Transverse colon (tissue), 4 donors: ENCODE results near the gene AMFR.

ENCODE experiments used
- CTCF ChIP-seq, 5 experiments: fragments of 200-600 bp in 3 of 5; fragments of 450-650 bp in 2 of 5; sonication (generic) in 3 of 5; IDR thresholded peaks; 1 replicate in 2 of 5; 2 replicates in 3 of 5; pipeline ENCODE4 v1.5.1; 2016 to 2017; ENCODE audit warnings: antibody characterized with exemption in 5 of 5, inconsistent platforms in 3 of 5, mild to moderate bottlenecking in 2 of 5, moderate library complexity in 1 of 5
- POLR2A ChIP-seq: fragments of 450-650 bp; IDR thresholded peaks from one replicate; pipeline ENCODE4 v1.6.1; 2016; ENCODE audit warnings: antibody characterized with exemption, mild to moderate bottlenecking, moderate library complexity
- POLR2AphosphoS5 ChIP-seq, 3 donors: sonication (generic); formaldehyde crosslinking; IDR thresholded peaks; one replicate each; pipeline ENCODE4 v1.6.1; 2016; ENCODE audit warnings: antibody characterized with exemption in 3 of 3

GRCh38 chr16:56419740-56420548 lies 5.4 kb downstream of the AMFR start:
- TF ChIP-seq CTCF (IDR thresholded peaks at IDR 0.05) (no peak), POLR2A (no peak), POLR2AphosphoS5 (IDR thresholded peaks at IDR 0.05) (no peak)
